HG02885 (cell line): Measurements from ENCODE around the gene PCDHA3.
"Not testable (repeated sequence)": the region's sequence is repeated elsewhere in the genome, so short reads cannot be mapped to it uniquely, and the experiment has no call there.

ENCODE experiments used
- ATAC-seq: cut with Tn5 transposase; IDR thresholded peaks from one replicate; pipeline ENCODE4 v1.9.1; 2021; ENCODE audit warnings: mild to moderate bottlenecking; ENCODE audit not compliant: unreplicated experiment, poor library complexity

The PCDHA3 gene

GRCh38 chr5:140800816-140801493 is at the start of gene PCDHA3:
TSS of gene PCDHA3 (plus strand) at chr5:140801057.
- no peak for ATAC-seq

- ATAC-seq, result no peak
Observed at GRCh38 chr5:140753561-140753960, 47.3 kb upstream of the PCDHA3 start.

- no peak for ATAC-seq
Observed at GRCh38 chr5:140764177-140764973, 36.5 kb upstream of the PCDHA3 start.

- ATAC-seq, result no peak
Observed at GRCh38 chr5:140767444-140767843, 33.4 kb upstream of the PCDHA3 start.

GRCh38 chr5:140780512-140780911 is 20.3 kb upstream of the PCDHA3 start:
- no peak for ATAC-seq

- ATAC-seq, result no peak
Observed at GRCh38 chr5:140785905-140786686, 14.8 kb upstream of the PCDHA3 start, which contains the start of gene PCDHA1. TSS of gene PCDHA1 (plus strand) at chr5:140786140.

- not testable (repeated sequence) for ATAC-seq
Observed at GRCh38 chr5:140787422-140787821, 13.4 kb upstream of the PCDHA3 start.

GRCh38 chr5:140787849-140788504 is 12.9 kb upstream of the PCDHA3 start:
- ATAC-seq, result not testable (repeated sequence)

GRCh38 chr5:140791089-140791488 is 9.8 kb upstream of the PCDHA3 start:
- no peak for ATAC-seq

GRCh38 chr5:140794595-140795258 is 6.1 kb upstream of the PCDHA3 start, which contains the start of gene PCDHA2:
TSS of gene PCDHA2 (plus strand) at chr5:140794852.
- no peak for ATAC-seq

GRCh38 chr5:140795259-140795641 is 5.6 kb upstream of the PCDHA3 start:
- no peak for ATAC-seq

- not testable (repeated sequence) for ATAC-seq
Observed at GRCh38 chr5:140796072-140796717, 4.7 kb upstream of the PCDHA3 start.

- no peak for ATAC-seq
Observed at GRCh38 chr5:140796718-140797095, 4.2 kb upstream of the PCDHA3 start.

GRCh38 chr5:140801494-140801841 is 611 bp downstream of the PCDHA3 start:
- ATAC-seq, result no peak

- not testable (repeated sequence) for ATAC-seq
Observed at GRCh38 chr5:140802381-140802780, 1.5 kb downstream of the PCDHA3 start.

GRCh38 chr5:140802781-140803271 is 2.0 kb downstream of the PCDHA3 start:
- no peak for ATAC-seq

- ATAC-seq, result no peak
Observed at GRCh38 chr5:140806834-140807775, 6.2 kb downstream of the PCDHA3 start, which contains the start of gene PCDHA4. TSS of gene PCDHA4 (plus strand) at chr5:140807068.
